COLO668 (cell line): ENCODE results near the gene SRD5A1.

Source experiments
- DNase-seq: peaks from one replicate; lab custom pipeline; 2025; ENCODE audit not compliant: unreplicated experiment; lab: John Stamatoyannopoulos, UW

The SRD5A1 gene

DNA sequence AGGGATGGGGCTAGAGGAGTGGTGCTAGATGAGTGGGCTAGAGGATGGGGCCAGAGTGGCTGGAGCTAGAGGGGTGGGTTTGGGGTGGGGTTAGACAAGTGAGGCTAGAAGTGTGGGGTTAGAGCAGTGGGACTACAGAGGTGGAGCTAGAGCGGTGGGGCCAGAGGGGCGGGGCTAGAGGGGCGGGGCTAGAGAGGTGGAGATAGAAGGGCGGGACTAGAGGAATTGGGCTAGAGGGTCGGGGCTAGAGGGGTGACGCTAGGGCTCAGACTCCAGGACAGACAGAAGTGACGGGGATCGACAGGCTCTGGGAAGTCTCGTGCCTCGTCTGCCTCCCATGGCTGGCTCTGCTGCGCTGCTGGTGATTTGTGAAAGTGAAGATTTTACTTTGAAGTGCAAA is 49.0 kb downstream of the SRD5A1 start:
- no peak for DNase-seq

DNA sequence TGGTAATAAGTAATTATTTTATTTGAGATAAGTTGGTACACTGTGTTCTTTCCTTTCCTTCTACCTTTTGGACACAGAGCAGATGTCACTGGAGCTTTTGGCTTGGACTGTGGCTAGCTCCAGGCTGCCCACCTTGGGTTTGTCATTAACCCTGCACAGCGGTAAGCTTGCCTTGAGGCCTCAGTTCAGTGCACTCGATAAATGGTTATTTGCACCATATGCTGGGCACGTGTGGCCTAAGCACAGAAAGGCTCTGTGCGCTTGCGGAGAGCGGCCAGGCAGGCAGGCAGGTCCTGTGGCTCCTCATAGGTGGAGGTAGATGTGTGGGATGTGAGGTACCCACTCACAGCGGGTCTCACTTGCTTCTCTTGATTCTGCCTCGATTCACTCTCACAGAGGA is 50.0 kb downstream of the SRD5A1 start:
- no peak for DNase-seq

DNA sequence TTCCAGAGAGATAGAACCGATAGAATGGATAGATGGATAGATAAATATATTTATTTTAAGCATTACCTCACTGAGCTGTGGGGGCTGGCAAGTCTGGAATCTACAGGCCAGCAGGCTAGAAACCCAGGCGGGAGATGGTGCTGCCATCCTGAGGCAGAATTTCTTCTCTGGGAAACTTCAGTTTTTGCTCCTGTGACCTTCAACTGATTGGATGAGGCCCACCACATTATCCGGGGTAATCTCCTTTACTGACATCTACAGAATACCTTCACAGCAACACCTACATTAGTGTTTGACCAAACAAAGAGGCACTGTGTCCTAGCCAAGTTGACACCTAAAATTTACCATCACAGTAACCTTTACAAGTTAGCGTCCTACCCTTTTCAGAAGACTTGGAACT is 50.8 kb downstream of the SRD5A1 start:
- no peak for DNase-seq

DNA sequence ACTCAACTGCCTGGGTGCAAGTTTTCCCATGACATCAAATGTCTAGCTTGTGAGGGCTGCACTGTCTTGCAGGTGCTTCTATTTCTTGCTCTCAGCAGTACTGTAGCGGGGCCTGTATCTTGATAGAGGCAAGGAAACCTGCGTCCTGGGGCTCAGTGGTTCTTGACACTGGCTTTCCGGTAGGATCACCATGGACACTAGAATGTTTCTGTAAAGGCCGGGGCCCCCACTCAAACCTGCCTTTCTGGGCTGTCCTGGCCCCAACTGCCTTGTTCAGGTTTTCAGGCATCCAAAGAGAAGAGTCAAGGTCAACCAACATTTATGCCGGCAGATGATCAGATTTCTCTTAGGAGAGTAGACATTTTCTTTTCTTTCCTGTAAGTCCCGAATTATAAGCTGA is 53.3 kb downstream of the SRD5A1 start:
- DNase-seq: no peak

DNA sequence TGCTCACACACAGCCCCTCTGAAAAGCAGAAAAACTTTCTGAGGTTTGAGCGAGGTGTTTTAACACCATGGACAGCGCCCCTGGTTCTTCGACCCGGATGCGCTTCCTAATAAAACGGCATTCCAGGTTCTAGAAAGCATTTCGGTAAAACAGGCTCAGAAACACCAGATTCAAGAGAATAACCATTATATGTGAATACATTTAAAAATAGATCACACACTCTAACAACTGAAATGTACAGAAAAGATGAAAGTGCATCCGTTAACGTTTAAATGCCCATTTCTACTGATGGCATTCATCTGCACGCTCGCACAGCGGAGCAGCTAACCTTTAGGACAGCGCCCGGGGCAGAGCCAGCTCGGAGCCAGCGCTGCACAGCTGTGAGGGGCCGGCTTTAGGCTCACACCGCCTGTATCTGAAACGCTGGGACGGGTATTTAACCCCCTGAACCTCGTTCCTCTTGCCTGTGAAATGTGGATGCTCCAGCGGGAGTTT is 53.7 kb downstream of the SRD5A1 start:
- no peak for DNase-seq

DNA sequence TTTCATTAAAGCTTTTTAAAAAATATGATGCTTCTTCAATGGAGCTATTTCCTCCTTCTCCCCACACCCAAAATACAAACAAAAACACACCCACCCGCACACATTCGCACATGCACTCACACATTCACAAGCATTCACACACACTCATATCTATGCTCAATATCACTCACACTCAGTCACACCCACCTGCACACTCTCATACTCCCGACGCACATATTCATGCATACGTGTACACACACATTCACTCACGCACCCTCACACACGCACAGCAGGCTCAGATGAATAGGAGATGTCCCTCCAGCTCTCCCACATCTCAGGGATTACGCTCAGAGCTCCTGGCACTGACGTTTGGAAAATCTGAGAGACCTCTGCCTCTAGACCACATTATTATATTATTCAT is 54.3 kb downstream of the SRD5A1 start:
- no peak for DNase-seq

DNA sequence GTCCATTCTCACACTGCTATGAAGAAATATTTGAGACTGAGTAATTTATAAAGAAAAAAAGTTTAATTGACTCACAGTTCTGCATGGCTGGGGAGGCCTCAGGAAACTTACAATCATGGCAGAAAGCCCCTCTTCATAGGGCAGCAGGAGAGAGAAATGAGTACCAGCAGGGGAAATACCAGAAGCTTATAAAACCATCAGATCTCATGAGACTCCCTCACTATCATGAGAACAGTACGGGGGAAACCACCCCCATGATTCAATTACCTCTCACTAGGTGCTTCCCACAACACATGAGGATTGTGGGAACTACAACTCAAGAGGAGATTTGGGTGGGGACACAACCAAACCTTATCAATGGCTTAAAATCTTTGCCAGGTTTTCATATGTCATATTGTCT is 59.7 kb downstream of the SRD5A1 start:
- DNase-seq: no peak

DNA sequence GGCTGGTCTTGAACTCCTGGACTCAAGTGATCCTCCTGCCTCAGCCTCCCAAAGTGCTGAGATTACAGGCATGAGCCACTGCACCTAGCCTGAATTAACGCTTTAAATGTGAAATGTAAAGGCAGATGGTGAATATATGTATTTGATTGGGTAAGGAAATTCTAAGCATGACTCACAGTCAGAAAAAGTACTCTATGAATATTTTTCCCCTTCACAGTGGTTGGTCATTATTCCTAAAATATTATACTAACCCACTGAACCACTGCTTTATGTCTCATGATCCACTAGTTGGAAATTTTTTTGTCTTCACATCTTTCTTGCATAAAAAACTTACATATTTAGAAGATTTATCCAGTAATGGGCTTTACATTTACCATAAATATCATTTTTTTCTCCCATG is 65.5 kb downstream of the SRD5A1 start:
- no peak for DNase-seq

DNA sequence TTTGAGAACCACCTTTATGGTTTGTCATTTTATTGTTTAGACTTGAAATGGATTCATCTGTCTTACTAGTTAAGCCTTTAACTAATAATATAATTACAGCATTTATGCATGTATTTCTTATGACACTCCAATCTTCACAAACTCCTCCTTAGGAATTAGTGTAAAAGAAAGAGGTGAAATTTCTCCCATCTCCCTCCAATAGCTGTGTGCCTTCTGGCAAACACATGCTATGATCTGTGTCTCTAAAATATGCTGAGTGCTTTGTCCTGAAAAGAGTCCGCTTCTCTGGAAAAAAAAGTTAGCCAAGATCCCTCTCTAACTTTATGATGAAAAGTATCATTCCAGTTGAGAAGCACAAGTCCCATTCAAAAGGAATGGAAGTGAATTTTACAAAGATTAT is 66.1 kb downstream of the SRD5A1 start:
- DNase-seq: no peak

DNA sequence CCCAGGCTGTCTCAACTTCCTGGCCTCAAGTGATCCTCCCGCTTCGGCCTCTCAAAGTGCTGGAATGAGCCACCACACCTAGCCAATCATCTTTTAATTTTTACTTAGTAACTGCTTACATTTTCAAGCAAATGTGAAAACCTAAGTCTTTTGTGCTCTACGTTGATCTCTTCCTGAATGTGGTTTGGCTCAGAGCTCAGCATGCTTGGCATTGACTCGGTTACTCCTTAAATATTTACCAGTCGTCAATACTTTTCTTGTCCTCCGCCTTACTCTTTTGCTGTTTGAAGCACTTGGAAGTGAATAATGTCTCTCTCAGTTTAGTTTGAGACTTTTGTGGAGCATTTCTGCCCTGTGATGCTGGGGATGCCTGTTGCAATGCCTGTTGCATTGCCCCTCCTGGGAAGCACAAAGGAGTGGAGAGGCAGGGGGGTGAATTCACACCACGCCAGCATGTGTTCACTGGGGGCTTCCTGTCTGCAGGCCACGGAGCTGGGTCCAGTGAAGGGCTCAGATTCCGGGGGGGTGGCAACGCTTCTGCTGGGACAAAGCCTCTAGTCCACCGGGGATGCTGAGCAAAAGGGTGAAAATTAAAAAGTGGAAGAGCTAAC is 66.9 kb downstream of the SRD5A1 start:
- DNase-seq: no peak

DNA sequence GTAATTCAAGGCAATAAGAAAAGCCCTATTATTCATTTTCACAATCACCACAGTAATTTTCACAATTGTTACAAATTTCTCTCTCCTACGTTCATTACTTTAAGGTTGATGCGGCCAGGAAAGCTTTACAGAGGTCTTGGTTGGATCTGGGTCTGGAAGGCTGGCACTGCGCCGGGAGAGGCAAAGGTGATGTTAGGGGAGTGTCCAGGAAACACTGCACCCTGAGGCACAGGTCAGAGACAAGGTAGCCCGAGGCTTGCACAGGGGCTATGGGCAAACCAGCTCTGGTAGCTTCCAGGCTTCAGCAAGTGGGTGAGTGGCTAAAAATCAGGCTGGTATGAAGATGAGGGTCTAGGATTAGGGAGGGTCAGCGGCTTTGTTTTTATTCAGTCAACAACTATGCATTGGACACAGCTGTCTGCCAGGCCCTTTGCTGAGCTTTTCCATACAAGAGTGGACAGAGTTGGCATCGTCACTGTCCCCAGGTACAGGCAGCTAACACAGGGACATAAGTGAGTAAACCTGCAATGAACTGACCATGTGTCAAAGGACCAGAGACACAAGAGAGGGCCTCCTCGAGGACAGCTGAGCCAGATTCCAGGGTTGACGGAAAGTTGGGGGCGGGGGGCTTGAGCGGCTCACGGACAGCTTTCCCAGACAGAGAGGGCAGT is 67.6 kb downstream of the SRD5A1 start:
- DNase-seq: no peak

DNA sequence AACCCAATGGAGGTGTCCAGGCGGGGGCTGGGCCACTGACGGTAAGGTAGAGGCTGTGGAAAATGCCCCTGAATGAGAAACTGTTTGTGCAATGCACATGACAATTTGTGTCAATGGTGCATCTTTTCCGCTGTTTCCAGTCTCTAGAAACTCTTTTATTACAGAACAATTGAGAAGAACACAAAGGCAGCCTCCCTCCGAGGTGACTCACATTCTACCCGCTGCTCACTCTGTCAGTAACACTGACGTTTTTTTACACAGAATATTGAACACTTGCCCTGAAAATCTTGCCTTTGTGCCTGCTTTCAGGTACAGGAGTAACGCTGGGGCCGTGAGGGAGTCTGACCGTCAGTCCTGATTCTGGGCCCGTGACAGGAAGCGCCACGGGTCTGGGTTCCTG is 68.3 kb downstream of the SRD5A1 start:
- no peak for DNase-seq

DNA sequence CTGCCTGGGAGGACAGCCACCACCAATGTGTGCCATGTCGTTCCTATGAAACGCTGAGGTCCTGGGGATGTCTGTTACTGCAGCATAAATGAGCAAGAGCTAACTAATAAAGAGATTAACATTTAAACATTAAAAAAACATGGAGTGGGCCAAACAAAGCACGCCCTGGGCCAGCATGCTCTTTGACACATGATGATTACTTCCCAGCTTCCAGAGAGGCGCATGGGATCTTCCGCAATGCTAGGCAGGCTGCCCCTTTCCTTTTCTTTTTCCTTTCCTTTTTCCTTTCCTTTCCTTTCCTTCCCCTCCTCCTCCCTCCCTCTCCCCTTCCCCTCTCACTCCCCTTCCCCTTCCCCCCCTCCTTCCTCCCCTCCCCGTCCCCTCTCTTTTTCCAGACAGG is 69.4 kb downstream of the SRD5A1 start:
- no peak for DNase-seq

DNA sequence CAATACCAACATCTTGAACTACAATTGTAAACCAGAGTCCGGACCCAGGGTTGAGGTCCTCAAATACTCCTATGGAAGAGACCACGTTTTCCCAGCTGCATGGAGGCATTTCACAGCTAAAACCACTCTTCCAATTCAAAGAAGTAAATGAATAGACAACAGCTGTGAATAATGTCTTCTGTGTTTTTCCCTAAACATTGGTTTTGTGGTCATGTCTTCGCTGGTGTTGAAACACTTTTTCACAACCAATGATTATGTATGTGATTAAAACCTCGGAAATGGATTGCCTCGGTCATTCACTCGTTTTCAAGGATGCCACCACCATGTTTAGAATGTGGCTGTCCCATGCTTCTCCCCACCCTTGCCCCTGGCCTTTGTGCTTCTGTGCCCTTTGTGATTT is 70.6 kb downstream of the SRD5A1 start:
- no peak for DNase-seq

DNA sequence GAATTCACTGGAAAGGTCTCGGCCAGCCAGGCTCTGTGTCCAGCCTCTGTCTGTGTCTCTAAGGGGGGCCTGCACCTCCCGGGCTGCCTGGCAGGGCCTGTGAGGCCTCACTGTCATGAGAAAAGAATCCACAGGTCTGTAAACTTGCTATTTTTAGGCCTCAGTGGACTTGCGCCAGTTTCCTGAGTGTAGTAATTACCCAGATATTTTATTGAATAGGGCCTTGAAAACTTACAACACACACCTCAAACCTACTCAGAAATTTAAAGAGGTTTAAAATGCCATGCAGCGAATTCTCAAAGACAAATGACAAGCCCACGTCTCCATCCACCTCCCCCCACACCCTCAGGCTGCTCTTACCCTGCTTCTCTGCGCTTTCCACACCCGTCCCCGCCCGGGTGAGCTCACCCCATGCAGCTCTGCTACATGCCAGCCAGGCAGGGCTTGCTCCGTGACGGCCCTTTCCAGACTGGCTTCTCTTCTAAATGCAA is 71.2 kb downstream of the SRD5A1 start:
- DNase-seq: no peak

DNA sequence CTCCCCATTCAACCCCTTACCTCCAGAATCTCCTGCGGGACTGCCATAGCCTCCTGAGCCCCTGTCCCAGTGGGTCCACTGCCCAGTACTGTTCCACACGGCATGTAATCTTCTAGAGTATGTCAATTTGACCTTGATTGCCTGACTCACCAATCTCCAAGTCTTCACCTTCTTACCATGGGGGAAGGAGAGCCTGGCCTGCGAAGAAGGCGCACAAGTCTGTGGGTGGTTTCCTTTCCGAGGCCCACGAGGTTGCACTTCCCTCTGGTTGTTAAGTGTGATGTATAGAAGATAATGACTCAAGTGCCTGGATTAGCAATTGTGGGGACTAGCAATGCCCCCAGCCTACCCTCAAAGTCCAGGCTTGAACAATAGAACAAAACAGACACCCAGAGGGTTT is 71.8 kb downstream of the SRD5A1 start:
- DNase-seq: no peak

DNA sequence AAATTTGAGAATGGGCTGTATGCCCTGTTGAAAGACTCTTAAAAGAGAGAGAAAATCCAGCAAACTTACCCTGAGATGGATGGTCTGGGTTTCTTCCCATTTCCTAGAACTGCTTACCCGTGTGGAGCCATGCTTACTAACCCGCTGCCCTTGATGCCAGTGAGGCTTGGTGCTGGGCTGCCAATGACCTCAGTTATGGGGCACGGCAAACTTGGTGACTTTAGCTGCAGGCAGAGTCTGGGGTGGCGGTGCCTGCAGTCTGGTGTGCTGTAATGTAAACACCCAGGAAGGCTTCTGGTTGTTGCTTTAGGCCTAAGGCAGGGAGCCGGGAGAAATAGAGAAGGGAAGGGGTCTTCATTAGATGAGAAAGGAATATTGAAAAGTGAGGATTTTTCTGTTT is 72.7 kb downstream of the SRD5A1 start:
- no peak for DNase-seq

DNA sequence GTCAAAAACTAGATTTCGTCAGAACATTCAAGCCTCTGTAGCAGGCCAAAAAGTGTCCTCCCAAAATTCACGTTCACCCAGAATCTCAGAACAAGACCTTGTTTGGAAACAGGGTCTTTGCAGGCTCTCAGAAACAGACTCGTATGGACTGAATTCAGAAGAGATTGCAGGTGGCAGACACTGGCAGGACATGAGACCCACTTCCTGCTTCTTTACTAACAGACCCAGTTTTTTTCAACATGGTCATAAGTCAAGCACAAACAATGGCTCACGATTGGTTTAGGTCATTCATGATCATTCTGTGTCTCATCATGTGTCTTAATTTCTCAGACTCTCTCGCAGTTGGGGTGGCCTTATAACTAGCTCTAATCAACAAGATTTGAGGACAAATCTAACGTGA is 74.6 kb downstream of the SRD5A1 start:
- DNase-seq: no peak

DNA sequence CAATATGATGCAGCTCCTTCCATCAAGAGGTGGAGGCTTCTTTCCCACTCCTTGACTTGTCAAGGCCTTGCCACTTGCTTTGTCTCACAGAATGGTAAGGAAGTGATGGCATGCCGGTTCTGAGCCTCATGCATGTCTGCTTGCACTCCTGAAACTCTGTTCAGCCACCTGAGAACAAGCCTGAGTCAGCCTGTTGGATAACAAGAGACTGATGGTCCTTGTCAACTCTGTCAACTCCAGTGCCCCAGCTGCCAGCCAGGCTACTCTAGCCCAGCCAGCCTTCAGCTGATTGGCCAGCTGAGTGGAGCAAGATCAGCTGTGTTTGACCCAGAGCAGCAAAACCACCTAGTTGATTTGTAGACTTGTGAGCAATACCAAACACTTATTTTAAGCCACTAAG is 75.6 kb downstream of the SRD5A1 start:
- no peak for DNase-seq

DNA sequence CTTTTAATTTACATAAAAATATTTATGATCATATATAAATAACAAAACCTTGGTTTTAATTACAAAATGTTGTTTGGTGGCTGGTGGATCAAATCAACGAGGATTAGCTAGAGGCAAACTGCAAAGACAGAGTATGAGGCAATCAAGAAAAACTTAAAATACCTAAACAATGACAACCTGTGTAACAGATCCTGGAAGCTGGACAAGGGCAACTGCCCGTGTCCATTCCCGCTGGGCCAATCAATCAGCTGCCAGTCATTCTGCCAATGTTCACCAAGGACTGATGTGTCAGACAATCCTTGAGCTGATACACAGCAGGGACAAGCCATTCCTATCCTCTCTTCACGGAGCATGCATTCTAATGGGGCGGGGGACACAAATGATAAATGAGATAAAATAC is 76.8 kb downstream of the SRD5A1 start:
- no peak for DNase-seq

DNA sequence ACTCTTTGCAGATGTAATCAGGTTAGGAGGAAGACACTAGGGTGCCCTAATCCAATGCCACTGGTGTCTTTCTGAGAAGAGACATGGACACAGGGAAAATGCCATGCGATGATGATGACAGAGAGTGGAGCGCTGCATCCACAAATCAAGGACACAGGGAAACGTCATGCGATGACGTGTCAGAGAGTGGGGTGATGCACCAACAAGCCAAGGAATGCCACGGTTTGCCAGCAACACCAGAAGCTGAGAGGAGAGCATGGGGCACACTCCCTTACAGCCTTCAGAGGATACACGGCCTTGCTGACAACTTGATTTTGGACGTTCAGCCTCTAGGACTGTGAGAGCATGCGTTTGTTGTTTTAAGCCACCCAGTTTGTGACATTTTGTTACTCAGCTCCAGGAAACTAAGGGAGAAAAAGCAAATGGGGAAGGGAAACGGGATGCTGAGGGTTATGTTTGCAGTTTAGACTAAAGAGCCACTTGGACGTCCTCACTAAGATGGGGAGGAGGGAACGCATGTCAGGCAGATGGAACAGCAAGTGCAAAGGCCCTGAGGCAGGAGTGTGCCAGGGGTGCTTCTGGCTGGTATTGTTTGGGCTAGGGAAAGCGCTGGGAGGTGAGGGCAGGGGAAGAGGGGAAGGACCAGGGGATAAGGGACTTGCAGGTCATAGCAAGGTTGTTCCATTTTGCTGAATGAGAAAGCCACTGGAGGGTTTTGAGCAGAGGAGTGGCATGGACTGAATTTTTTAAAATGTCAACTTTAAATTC is 77.5 kb downstream of the SRD5A1 start:
- DNase-seq: no peak
